H1 (cell line): ENCODE data around the gene CPA4. TPM values are rescaled to one million over a fixed set of nuclear protein-coding genes. Genes with fewer than 3 reads are reported as not detected.

Source experiments
- CBX5 ChIP-seq: fragments of 300-800, 300-1000 bp; sonication (generic); IDR thresholded peaks from 2 replicates; pipeline ENCODE4 v1.7.1; 2016; ENCODE audit warnings: antibody characterized with exemption, low read length, low read depth
- KDM5A ChIP-seq: fragments of 200-600 bp; IDR thresholded peaks from 2 replicates; pipeline ENCODE4 v1.7.1; 2012; ENCODE audit warnings: mild to moderate bottlenecking, low read length, inconsistent platforms, mixed read lengths
- SIX5 ChIP-seq: IDR thresholded peaks from 2 replicates; pipeline ENCODE4 v1.6.1; 2011; ENCODE audit warnings: mild to moderate bottlenecking, low read depth, low read length
- TAF7 ChIP-seq: optimal IDR thresholded peaks from 2 replicates; pipeline ENCODE3; 2011; ENCODE audit warnings: low read depth, mild to moderate bottlenecking, inconsistent platforms, low read length, moderate library complexity, borderline replicate concordance
- TEAD4 ChIP-seq: IDR thresholded peaks from 2 replicates; pipeline ENCODE4 v1.6.1; 2012; ENCODE audit warnings: low read depth, low read length, inconsistent platforms, mixed read lengths
- polyA plus RNA-seq, 7 experiments: library from polyadenylated mRNA; depleted of rRNA in 3 of 7; stranded (reverse) in 5 of 7; unstranded in 2 of 7; fragments of >200 nt in 5 of 7; fragments of 200-250 nt in 2 of 7; gene quantifications; 1 replicate in 5 of 7; 2 replicates in 1 of 7; 4 replicates in 1 of 7; pipeline versions ENCODE4 v1.2.1 to v1.2.3, GENCODE V29; 2011 to 2013; ENCODE audit warnings: missing spikeins in 2 of 7, mixed read lengths in 2 of 7
- total RNA-seq: library from RNA; stranded (reverse); fragmentation: NEBNext Ultra II Directional; extraction: Animal tissue kit (Norgen Biotek cat#: 25700); gene quantifications from 2 replicates; pipeline ENCODE4 v1.2.1, GENCODE V29; 2021

CPA4 gene
- total and polyA plus RNA-seq, 2 of the 8 experiments (the other 6 are each of a cell fraction or from before 2014, with no cell fraction given): 0.03 TPM; not detected in 1

DNA sequence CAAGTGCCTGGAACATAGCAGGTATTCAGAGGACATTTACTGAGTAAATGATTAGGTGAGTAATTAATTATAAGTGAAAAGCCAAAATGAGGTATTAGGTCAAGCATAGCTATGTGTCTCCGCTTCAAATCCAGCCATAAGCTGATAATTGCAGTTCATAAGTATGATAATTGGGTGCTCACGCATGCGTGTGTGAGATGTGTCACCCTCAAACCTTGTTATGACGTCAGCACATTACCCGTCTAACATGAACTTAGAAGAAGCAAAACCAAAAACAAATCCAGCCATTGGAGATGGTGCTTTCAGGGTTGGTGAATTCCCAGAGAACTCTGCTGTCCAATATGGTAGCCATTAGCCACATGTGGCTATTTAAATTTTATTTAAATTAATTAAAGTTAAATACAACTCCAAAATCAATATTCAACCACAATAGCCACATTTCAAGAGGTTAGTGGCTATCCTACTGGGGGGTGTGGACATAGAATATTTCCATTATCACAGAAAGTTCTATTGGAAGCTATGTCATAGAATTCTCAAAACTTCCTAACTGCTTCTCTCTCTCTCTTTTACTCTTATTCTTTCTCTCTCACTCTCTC lies 51.4 kb downstream of the CPA4 start, which contains the start of gene CPA5 (continued):
- TF ChIP-seq CBX5: no peak
- no peak for TF ChIP-seq TEAD4
- no peak for TF ChIP-seq SIX5
- no peak for TF ChIP-seq KDM5A
- no peak for TF ChIP-seq TAF7
